DMS79 (cell line): ENCODE results near the gene FCHO2.
A peak's percentile ranks its signal among the peaks of the same experiment; 100 is the strongest.
"Not testable (repeated sequence)": the region's sequence is repeated elsewhere in the genome, so short reads cannot be mapped to it uniquely, and the experiment has no call there.

Source experiments
- DNase-seq: peaks from one replicate; lab custom pipeline; 2025; lab: John Stamatoyannopoulos, UW

Gene FCHO2, protein sequence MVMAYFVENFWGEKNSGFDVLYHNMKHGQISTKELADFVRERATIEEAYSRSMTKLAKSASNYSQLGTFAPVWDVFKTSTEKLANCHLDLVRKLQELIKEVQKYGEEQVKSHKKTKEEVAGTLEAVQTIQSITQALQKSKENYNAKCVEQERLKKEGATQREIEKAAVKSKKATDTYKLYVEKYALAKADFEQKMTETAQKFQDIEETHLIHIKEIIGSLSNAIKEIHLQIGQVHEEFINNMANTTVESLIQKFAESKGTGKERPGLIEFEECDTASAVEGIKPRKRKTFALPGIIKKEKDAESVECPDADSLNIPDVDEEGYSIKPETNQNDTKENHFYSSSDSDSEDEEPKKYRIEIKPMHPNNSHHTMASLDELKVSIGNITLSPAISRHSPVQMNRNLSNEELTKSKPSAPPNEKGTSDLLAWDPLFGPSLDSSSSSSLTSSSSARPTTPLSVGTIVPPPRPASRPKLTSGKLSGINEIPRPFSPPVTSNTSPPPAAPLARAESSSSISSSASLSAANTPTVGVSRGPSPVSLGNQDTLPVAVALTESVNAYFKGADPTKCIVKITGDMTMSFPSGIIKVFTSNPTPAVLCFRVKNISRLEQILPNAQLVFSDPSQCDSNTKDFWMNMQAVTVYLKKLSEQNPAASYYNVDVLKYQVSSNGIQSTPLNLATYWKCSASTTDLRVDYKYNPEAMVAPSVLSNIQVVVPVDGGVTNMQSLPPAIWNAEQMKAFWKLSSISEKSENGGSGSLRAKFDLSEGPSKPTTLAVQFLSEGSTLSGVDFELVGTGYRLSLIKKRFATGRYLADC

DNA sequence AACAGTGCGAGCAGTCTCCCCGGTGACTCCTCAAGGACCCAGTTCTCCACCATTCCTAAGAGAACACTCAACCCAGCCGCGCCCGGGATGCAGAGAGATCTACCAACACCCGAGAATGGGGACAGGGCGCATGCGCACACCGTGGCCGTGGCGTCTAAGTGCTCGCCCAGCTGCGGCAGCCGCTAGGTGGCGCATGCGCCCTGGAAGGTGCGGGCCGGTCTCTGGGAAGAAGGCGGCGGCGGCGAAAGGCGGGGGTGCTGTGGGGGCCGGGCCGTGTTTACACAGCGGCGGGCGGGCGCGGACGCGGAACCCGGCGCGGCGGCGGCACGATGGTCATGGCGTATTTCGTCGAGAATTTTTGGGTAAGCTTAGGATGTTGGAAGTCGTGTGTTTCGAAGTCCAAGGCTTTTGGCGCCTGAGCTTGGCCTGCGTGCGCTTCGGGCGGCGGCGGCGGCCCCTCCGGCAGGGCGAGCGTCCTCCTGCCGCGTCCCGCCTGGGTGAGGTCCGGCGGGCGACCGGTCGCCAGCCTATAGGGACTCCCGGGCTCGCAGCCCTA lies at the start of gene FCHO2:
Gene FCHO2, plus strand, starts transcription at position 274 of the 556 bp plus-strand sequence. Its CDS starts 56 bp downstream, at position 330.
- peak; percentile 58 for DNase-seq

- no peak for DNase-seq
Measured at GRCh38 chr5:72906806-72907205, 49.0 kb upstream of the FCHO2 start.

DNA sequence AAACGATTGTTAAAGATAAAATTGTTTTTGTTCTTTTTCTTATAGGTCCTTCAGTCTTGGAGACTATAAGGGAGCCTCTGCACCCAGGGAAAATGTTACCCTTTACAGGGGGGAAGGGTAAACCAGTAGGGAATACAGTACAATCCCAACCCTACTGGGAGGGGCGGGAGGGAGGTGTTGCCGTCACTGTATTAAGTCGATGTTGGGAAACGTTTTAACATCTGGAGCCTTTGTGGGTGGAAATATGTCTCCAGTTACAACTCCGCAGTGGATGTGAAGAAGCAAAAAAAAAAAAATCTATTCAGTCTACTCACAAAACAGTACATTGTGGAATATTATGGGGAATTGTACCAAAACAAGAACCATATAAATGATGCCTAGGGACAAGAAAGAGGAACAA lies 47.2 kb upstream of the FCHO2 start:
- DNase-seq, result no peak

DNA sequence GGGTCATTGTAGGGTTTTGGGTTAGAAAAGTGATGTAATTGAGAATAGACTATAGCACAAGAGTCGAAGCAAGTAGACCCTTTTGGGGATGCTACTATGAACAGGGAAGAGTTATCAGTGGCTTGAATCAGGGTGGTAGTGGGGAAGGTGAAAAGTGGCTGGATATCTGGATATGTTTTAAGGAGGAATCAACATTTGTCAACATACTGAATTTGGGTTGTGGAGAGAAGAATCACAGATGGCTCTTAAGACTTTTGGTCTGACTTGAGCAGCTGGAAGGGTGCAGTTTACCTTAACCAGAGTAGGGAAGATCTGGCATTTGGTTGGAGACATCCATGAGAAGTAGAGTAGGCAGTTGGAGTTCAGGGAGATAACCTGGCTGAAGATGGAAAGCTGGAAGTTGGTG lies 38.5 kb upstream of the FCHO2 start:
- no peak for DNase-seq

DNA sequence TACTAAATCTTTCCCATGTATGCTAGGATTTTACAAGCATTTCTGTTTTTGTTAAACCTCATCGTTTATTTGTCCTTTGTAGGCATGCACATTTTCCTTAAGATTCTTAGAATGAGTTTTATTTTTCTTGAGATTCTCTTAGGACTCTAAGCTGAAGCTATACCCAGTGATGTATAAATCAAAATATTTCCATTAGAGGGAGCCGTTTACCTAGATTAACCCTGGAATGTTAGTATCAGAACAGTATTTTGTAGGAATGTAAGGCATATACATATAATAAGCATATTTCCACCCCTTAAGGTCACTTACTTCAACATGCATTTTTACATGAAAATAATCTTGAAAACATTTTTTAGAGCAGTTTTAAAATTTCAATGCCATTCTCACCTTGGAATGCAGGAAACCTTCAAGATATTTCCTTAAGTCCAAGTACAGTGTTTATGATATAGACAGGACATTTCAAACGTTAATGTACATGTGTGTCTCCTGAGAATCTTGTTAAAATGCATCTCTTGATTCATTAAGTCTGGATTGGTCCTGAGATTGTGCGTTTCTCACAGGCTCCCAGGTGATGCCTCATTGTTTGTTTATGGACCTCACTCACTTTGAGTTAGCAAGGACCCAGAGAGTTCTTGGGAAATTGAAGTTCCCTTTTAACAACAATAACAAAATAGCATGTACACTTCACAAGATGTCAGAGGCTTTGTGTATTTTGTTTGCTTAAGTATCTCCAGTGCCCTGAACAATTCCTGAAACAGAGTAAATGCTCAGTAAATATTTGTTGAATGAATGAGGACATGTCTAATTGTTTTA lies 34.9 kb upstream of the FCHO2 start:
- DNase-seq, result no peak

DNA sequence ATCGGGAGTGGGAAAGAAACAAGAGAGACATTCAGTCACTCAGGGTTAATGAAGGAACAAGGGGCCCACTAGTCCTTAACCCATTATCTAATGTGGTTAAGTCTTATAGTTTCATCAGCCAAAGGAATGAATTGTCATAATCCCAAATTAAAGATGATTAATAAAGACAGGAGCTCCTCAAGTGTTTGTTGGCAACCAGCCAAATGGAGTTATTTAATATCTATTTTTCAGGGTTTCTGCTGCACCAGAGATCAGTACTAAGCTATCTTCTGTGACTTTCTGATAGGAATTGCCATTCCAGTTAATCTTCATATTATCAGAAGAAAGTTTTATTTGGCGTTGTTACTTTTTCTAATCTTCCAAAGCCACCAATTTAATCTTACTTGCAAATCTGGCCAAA lies 34.0 kb upstream of the FCHO2 start:
- DNase-seq, result no peak

DNA sequence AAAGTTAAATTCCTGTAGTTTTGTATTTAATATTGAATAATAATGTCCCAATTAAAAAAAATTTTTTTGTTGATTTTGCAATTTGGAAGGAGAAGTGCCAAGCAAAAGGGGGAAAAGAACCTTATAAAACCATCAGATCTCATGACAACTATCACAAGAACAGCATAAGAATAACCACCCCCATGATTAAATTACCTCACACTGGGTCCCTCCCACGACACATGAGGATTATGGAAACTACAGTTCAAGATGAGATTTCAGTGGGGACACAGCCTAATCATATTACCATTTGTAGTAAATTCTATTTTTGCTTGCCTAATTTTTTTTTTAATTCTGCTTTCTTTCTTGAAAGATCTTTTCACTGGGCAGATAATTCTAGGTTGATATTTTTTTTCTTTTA lies 33.4 kb upstream of the FCHO2 start:
- DNase-seq, result no peak

GRCh38 chr5:72925336-72926010 lies 30.4 kb upstream of the FCHO2 start:
- no peak for DNase-seq

DNA sequence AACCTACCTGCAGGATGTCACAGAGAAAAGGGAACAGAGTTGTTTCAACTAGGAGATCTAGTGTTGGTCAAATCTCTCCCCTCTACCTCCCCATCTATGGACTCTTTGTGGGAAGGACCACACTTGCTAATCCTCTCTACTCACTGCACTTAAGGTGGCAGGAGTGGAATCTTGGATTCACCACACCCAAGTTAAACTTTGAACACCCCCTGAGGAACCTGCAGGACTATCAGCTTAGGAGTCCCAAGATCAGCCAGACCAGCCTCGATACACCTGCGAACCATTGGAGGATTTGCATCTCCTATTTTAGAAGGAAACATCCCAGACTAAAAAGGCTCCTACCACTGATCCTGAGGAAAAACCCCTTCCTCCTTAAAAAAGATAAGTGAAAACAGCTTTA lies 23.2 kb upstream of the FCHO2 start:
- DNase-seq, result not testable (repeated sequence)

DNA sequence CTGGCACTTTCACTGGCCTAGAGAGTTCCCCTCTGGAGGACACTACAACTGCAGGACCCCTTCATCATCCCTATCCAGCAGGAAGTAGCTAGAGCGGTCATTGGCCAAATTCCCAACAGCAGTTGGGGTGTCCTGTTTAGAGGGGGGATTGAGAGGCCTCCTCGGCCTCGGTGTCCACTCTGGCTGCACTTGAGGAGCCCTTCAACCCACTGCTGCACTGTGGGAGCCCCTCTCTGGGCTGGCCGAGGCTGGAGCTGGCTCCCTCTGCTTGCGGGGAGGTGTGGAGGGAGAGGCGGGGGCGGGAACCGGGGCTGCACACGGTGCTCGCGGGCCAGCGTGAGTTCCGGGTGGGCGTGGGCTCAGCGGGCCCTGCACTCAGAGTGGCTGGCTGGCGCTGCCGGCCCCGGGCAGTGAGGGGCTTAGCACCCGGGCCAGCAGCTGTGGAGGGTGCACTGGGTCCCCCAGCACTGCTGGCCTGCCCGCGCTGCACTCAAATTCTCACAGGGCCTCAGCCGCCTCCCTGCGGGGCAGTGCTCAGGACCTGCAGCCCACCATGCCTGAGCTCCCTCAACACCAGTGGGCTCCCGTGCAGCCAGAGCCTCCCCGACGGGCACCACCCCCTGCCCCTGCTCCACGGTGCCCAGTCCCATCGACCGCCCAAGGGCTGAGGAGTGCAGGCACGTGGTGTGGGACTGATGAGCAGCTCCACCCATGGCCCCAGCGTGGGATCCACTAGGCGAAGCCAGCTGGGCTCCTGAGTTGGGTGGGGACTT lies 20.7 kb upstream of the FCHO2 start:
- DNase-seq, result not testable (repeated sequence)

DNA sequence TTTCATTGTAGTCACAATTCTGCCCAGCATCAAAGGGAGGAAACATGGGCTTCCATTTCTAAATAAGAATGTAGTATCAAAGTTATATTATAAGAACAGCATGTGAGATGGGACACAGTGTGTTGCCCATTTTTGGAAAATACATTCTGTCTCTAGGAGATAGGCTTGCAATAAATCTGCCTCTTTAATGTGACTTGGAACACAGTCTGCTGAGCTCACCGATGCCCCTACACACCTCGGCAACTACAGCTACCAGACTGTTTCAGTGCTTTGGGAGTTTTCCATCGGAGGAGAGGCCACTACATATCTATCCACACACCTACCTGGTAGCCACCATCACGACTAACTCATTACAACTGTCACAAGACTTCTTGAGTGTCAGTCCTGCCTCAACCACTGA lies 18.9 kb upstream of the FCHO2 start:
- DNase-seq, result no peak

DNA sequence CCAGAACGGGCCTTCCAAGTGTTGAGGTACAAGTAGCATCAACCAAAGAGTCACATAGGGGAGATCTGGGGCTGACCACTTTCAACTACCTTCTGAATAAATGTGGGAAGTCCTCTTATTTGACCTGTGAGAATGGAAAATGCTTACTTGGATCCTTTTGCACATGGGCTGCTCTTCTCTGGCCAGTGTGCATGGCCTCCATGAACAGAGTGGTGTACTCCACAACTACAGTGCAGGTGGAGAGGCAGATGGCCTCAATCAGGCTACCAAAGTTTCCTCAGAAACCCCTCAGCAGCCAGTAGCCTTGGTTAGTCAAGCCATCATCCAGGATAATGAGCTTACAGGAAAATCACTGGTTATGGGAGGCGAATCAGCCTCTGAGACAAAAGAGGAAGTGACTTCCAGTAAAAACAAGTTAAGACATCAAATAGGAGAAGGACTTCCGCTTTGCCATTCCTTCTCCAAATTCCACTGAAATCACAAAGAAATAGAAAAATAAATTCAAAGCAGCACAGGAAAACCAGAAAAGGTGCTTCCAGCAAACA lies 18.3 kb upstream of the FCHO2 start:
- DNase-seq, result no peak

GRCh38 chr5:72938206-72938605 lies 17.6 kb upstream of the FCHO2 start:
- no peak for DNase-seq

- no peak for DNase-seq
Measured at GRCh38 chr5:72940082-72940481, 15.8 kb upstream of the FCHO2 start.

DNA sequence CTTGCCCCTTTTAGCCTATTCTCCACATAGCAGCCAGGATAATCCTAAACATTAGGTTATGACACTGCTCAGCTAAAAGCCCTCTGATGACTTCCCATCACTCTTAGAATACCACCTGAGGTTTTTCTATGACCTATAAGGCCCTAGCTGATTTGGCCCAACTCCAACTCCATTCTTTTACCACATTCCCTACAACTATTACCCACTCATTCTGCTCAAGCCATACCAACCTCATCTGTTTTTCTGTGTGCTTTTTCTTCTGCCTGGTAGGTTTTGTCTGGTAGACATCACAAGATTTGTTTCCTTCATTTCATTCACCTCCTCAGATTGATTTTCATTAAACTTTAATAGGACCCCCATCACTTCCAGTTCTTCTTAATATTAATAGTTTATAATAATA lies 12.5 kb upstream of the FCHO2 start:
- DNase-seq, result no peak

- DNase-seq, result no peak
Measured at GRCh38 chr5:72947498-72947897, 8.3 kb upstream of the FCHO2 start.

GRCh38 chr5:72949481-72949880 lies 6.4 kb upstream of the FCHO2 start:
- DNase-seq, result no peak

DNA sequence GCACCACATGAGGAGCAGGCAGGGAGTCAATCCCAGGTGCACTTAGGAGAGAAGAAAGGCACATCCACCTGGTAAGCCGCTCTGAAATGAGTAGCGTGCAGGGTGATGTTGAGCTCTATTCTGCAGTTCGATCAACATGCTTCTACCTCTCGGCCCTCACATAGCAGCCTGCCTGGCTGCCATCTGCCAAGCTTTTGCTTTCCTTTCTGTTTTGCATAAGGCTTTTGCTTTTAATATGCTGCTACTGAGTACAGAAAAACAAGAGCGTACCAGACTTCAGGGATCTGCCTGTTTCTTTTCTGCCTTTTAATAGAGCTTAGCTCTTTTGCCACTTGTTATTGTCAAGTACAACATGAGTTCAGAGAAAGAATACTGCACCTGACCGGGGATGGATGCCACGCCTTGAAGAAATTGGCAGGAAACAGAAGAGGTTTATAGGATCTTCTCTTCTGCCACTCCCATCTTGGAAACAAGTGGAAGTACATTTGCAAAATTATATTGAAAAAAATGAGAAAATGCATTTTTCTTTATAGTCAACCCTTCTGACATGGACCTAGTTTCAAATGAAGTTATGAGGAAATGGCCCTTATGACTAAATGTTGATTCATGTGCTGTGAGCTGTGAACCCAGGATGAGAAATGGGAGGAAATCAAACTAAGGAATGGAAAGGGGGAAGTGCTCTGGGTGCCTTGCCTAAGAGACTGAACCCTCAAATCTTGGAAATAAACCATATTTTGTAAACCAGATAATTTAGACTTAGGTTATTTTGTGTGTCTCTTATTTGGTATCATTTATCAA lies 4.0 kb upstream of the FCHO2 start:
- peak; percentile 36 for DNase-seq

DNA sequence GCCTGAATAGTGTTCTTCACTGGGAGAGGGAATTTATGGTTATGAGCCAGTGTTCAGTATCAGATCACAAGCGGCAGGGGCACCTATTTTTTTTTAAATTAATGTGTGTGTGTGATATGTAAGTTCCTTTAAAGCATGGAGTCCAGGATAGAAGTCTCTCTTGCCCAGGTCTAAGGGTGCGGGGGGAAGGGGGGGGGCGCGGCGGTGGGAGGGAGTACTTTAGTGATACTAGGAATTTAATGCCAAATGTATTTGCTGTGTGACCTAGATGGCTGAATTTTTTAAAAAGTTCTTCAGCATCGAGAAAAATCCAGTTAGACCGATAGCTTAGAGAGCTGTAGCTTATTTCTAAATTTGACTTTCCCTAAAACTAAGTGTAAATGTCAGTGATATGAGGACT lies 1.5 kb upstream of the FCHO2 start:
- no peak for DNase-seq
